Liver (tissue), 9 donors: Measurements from ENCODE around the gene CARD11. TPM values are rescaled to one million over a fixed set of nuclear protein-coding genes. Genes with fewer than 3 reads are reported as not detected.

Experiments used
- DNase-seq: peaks from one replicate; pipeline ENCODE4 v3.0.0-alpha.2; 2017; ENCODE audit warnings: low spot score
- H3K27ac ChIP-seq, 2 donors: one replicate each; pipeline ENCODE4 v1.7.0; 2013; ENCODE audit warnings: inconsistent platforms in 2 of 2, low read length in 2 of 2, control low read depth in 1 of 2, low read depth in 1 of 2, mild to moderate bottlenecking in 1 of 2
- H3K27me3 ChIP-seq, 4 donors: one replicate each; pipeline versions ENCODE4 v1.6.1 to v1.7.0; 2013; ENCODE audit warnings: low read length in 3 of 4, inconsistent platforms in 1 of 4, mild to moderate bottlenecking in 1 of 4, moderate library complexity in 1 of 4; ENCODE audit not compliant: control insufficient read depth in 4 of 4, insufficient read depth in 4 of 4
- H3K36me3 ChIP-seq, 4 donors: one replicate each; pipeline versions ENCODE4 v1.6.1 to v1.7.0; 2013; ENCODE audit warnings: low read length in 3 of 4, mild to moderate bottlenecking in 3 of 4, low read depth in 1 of 4, moderate library complexity in 1 of 4; ENCODE audit not compliant: control insufficient read depth in 4 of 4, insufficient read depth in 3 of 4
- H3K4me1 ChIP-seq, 4 donors: one replicate each; pipeline versions ENCODE4 v1.6.1 to v1.7.0; 2013; ENCODE audit warnings: low read length in 3 of 4, mild to moderate bottlenecking in 3 of 4, moderate library complexity in 1 of 4; ENCODE audit not compliant: control insufficient read depth in 4 of 4, insufficient read depth in 4 of 4
- H3K4me3 ChIP-seq, 3 donors: one replicate each; pipeline versions ENCODE4 v1.6.1 to v1.7.0; 2013; ENCODE audit warnings: low read length in 3 of 3, control low read depth in 1 of 3, low read depth in 1 of 3, mild to moderate bottlenecking in 1 of 3
- H3K9ac ChIP-seq, 2 donors: one replicate each; pipeline ENCODE4 v1.7.0; 2013; ENCODE audit warnings: low read length in 2 of 2, mild to moderate bottlenecking in 2 of 2, moderate library complexity in 2 of 2, control low read depth in 1 of 2, low read depth in 1 of 2
- H3K9me3 ChIP-seq, 4 donors: one replicate each; pipeline versions ENCODE4 v1.6.1 to v1.7.0; 2013; ENCODE audit warnings: low read length in 3 of 4; ENCODE audit not compliant: control insufficient read depth in 4 of 4
- ATF3 ChIP-seq: IDR thresholded peaks from 2 replicates; pipeline ENCODE4 v1.6.1; 2016; ENCODE audit warnings: antibody characterized with exemption
- EGR1 ChIP-seq, 2 donors: IDR thresholded peaks; 2 replicates each; pipeline ENCODE4 v1.6.1; 2016 to 2018; ENCODE audit warnings: antibody characterized with exemption in 2 of 2, low read depth in 2 of 2
- FOXA1 ChIP-seq: IDR thresholded peaks from 2 replicates; pipeline ENCODE4 v1.6.1; 2016; ENCODE audit warnings: antibody characterized with exemption
- FOXA2 ChIP-seq: IDR thresholded peaks from 2 replicates; pipeline ENCODE4 v1.6.1; 2016; ENCODE audit warnings: antibody characterized with exemption
- HNF4A ChIP-seq, 2 donors: conservative IDR thresholded peaks; 2 replicates each; pipeline ENCODE4 v1.6.1; 2016; ENCODE audit warnings: antibody characterized with exemption in 2 of 2, mild to moderate bottlenecking in 2 of 2
- HNF4G ChIP-seq: IDR thresholded peaks from 2 replicates; pipeline ENCODE4 v1.6.1; 2016; ENCODE audit warnings: antibody characterized with exemption
- MAX ChIP-seq: IDR thresholded peaks from 2 replicates; pipeline ENCODE4 v1.6.1; 2016; ENCODE audit warnings: antibody characterized with exemption
- NR2F2 ChIP-seq: IDR thresholded peaks from 2 replicates; pipeline ENCODE4 v1.6.1; 2016; ENCODE audit warnings: antibody characterized with exemption
- REST ChIP-seq: IDR thresholded peaks from 2 replicates; pipeline ENCODE4 v1.6.1; 2016; ENCODE audit warnings: antibody characterized with exemption, mild to moderate bottlenecking
- RXRA ChIP-seq, 2 donors: IDR thresholded peaks; 2 replicates each; pipeline ENCODE4 v1.6.1; 2017 to 2018; ENCODE audit warnings: antibody characterized with exemption in 2 of 2, mild to moderate bottlenecking in 1 of 2
- SP1 ChIP-seq: IDR thresholded peaks from 2 replicates; pipeline ENCODE4 v1.6.1; 2018; ENCODE audit warnings: antibody characterized with exemption, mild to moderate bottlenecking
- TAF1 ChIP-seq: conservative IDR thresholded peaks from 2 replicates; pipeline ENCODE4 v1.6.1; 2016; ENCODE audit warnings: antibody characterized with exemption, mild to moderate bottlenecking
- YY1 ChIP-seq: IDR thresholded peaks from 2 replicates; pipeline ENCODE4 v1.6.1; 2016; ENCODE audit warnings: antibody characterized with exemption, mild to moderate bottlenecking
- ZBTB33 ChIP-seq: IDR thresholded peaks from 2 replicates; pipeline ENCODE4 v1.6.1; 2016; ENCODE audit warnings: antibody characterized with exemption
- WGBS: extraction: QIAGEN DNeasy Blood & Tissue Kit; methylation state at CpG from one replicate; pipeline ENCODE4 v1.1.7; 2013; 5-methylcytosine and 5-hydroxymethylcytosine counted together
- polyA plus RNA-seq, 2 donors: library from polyadenylated mRNA; stranded (reverse) in 1 of 2; unstranded in 1 of 2; fragments of 200-250 nt in 1 of 2; fragments of >200 nt in 1 of 2; fragmentation: Nextera tagmentation in 1 of 2; extraction: Ambion mirVana in 1 of 2; gene quantifications; one replicate each; pipeline versions ENCODE4 v1.2.1 to v1.2.3, GENCODE V29; 2013 to 2015
- total RNA-seq, 2 donors: library from RNA; depleted of rRNA; stranded (reverse); fragments of >200 nt; gene quantifications; one replicate each; pipeline ENCODE4 v1.2.3, GENCODE V29; 2014
- donor health status: healthy.
- donor health status: healthy.
- donor health status: healthy.
- donor health status: healthy.
- donor health status: healthy.

CARD11 gene
- total and polyA plus RNA-seq, 4 donors = 0.42 to 1.3 (median 0.83) TPM

DNA sequence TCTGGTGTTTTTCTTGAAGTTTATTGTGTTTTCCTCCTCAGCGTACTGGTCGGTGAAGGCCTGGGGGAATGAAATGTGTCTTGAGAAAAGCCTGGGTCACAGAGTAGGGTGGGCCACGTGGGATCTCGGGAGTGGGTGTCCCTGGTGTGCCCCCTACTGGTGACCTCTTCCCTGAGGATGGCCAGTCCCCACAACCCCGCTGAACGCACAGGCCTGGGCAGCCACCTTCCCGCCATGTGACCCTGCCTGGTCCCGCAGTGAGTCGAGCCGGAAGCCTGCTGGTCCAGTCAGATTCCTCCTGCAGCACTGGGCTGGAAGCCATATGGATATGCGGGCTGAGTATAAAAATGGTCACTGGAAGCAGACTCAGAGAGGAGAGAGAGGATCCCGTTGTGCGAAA lies 146.6 kb downstream of the CARD11 start:
- WGBS = 92% methylated on average over 13 of the region's 13 CpGs
- no peak overlapping the region for H3K4me3 ChIP-seq

DNA sequence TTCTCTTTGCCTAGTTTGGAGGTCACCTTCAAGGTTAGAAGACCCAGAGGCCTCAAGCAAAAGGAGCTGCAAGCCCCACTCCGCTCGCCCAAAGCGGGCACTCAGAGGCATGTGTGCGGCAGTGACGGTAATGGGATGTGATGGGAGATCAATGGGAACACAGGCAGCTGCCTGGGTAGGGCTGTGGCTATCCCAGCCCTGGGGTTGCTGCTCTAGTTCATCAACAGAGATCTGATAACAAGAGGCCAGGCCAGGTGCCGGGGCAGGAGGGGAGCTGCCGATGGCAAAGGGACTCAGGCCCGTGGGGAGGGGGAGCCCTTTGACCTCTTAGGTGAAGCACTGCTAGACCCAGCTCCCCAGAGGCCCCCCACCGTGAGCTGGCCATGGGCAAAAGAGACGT lies 147.5 kb downstream of the CARD11 start:
- WGBS = 72% methylated on average over 10 of the region's 10 CpGs
- H3K27ac ChIP-seq = no peak overlapping the region
- H3K9ac ChIP-seq = no peak overlapping the region
- no peak overlapping the region for H3K4me3 ChIP-seq
- DNase-seq = no peak
- H3K4me1 ChIP-seq = no peaks in the 10 kb centered on the region
- no peaks in the 10 kb centered on the region for H3K27me3 ChIP-seq
- TF ChIP-seq HNF4G = no peak
- peaks cover 0 to 5% (median 0%) of the 10 kb centered on the region in 4 donors for H3K9me3 ChIP-seq
- H3K36me3 ChIP-seq = no peaks in the 10 kb centered on the region

More for the DNA sequence above, 146.6 kb downstream of the CARD11 start:
- Histone ChIP-seq H3K9me3 (peaks cover 0 to 5% (median 0%) of the 10 kb centered on the region in 4 donors), H3K27ac (no peak overlapping the region), H3K9ac (no peak overlapping the region), H3K4me1 (no peaks in the 10 kb centered on the region), H3K36me3 (no peaks in the 10 kb centered on the region), H3K27me3 (no peaks in the 10 kb centered on the region)
- no peak for TF ChIP-seq EGR1 (IDR thresholded peaks at IDR 0.05; ENCODE audit: low read depth in 2 of 2)
- TF ChIP-seq FOXA2 = no peak
- DNase-seq = no peak

GRCh38 chr7:2894118-2894940 lies 149.3 kb downstream of the CARD11 start:
- no peak overlapping the region for H3K27ac ChIP-seq
- H3K9me3 ChIP-seq = peaks cover 0 to 5% (median 0%) of the 10 kb centered on the region in 4 donors
- no peak overlapping the region for H3K4me3 ChIP-seq
- no peak overlapping the region for H3K9ac ChIP-seq
- H3K36me3 ChIP-seq = no peaks in the 10 kb centered on the region
- H3K27me3 ChIP-seq = no peaks in the 10 kb centered on the region
- no peak for DNase-seq
- 58% methylated on average over 17 of the region's 17 CpGs for WGBS
- TF ChIP-seq ZBTB33 (no peak), FOXA2 (no peak), HNF4A (conservative IDR thresholded peaks at IDR 0.05) (no peak), MAX (no peak), REST (no peak), RXRA (IDR thresholded peaks at IDR 0.05) (no peak), SP1 (no peak), FOXA1 (no peak), YY1 (no peak), ATF3 (no peak), EGR1 (IDR thresholded peaks at IDR 0.05; ENCODE audit: low read depth in 2 of 2) (no peak), TAF1 (no peak), NR2F2 (no peak)
- no peaks in the 10 kb centered on the region for H3K4me1 ChIP-seq
